BE2C (cell line): ENCODE measurements around the gene CDCP1.
"Not testable (repeated sequence)": the region's sequence is repeated elsewhere in the genome, so short reads cannot be mapped to it uniquely, and the experiment has no call there.

Source experiments
- DNase-seq: peaks from one replicate; pipeline ENCODE4 v3.0.0-alpha.2; 2020
- H3K27me3 ChIP-seq: fragments of 250-450 bp; sonication (Bioruptor Pico); 2 replicates; pipeline ENCODE4 v1.5.1; 2020; ENCODE audit warnings: mild to moderate bottlenecking
- H3K36me3 ChIP-seq: fragments of 250-450 bp; sonication (Bioruptor Pico); 2 replicates; pipeline ENCODE4 v1.5.1; 2020; ENCODE audit warnings: mild to moderate bottlenecking
- H3K4me1 ChIP-seq: fragments of 250-450 bp; sonication (Bioruptor Pico); 2 replicates; pipeline ENCODE4 v1.5.1; 2020
- H3K4me3 ChIP-seq: 2 replicates; pipeline ENCODE4 v1.5.1; 2011; ENCODE audit warnings: low read depth, low read length
- H3K9me3 ChIP-seq: fragments of 250-450 bp; sonication (Bioruptor Pico); 2 replicates; pipeline ENCODE4 v1.5.1; 2020
- TF ChIP-seq, protein P1 (sequence below): IDR thresholded peaks from 2 replicates; pipeline ENCODE4 v1.5.1; 2012; ENCODE audit warnings: mild to moderate bottlenecking, low read depth, low read length

The CDCP1 gene

DNA sequence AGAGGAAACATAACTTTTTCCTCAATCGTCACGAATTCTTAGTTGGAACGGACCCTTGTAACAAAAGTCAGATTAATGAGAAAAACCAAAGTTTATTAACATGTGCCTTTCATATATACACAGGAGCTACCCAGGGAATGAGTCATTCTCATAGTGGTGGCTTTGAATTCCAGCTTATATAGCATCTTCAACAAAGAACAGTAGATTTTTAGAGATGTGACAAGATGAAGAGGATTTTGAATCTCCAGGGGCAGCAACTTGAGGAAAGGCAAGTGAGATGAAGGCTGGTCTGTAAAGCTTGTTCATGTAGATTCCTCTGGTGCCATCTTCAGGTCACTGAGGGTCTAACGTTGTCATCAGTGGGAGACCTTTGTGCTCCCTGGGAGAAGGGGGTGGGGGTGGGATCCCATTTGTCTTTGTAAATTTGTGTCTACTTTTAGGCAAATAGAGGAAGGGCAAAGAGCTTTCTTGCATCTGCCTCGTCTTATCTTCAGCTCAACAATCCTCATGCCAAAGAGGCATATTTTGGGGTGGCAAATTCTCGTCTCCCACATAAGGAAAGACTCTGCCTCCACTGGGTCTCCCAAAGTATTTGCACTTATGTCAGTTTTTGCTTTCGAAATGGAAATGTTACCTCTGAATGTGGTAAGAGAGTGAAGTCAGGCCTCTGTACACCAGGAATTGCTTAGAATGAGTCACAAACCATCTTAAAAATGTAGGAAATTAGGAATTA, 90.6 kb downstream of the CDCP1 start:
- Histone ChIP-seq H3K4me1 (no peaks in the 10 kb centered on the region), H3K27me3 (no peaks in the 10 kb centered on the region), H3K36me3 (no peaks in the 10 kb centered on the region), H3K4me3 (no peak overlapping the region), H3K9me3 (no peaks in the 10 kb centered on the region)
- peak; percentile 9 for DNase-seq
- TF ChIP-seq, protein P1, sequence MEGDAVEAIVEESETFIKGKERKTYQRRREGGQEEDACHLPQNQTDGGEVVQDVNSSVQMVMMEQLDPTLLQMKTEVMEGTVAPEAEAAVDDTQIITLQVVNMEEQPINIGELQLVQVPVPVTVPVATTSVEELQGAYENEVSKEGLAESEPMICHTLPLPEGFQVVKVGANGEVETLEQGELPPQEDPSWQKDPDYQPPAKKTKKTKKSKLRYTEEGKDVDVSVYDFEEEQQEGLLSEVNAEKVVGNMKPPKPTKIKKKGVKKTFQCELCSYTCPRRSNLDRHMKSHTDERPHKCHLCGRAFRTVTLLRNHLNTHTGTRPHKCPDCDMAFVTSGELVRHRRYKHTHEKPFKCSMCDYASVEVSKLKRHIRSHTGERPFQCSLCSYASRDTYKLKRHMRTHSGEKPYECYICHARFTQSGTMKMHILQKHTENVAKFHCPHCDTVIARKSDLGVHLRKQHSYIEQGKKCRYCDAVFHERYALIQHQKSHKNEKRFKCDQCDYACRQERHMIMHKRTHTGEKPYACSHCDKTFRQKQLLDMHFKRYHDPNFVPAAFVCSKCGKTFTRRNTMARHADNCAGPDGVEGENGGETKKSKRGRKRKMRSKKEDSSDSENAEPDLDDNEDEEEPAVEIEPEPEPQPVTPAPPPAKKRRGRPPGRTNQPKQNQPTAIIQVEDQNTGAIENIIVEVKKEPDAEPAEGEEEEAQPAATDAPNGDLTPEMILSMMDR = peak; percentile 31

DNA sequence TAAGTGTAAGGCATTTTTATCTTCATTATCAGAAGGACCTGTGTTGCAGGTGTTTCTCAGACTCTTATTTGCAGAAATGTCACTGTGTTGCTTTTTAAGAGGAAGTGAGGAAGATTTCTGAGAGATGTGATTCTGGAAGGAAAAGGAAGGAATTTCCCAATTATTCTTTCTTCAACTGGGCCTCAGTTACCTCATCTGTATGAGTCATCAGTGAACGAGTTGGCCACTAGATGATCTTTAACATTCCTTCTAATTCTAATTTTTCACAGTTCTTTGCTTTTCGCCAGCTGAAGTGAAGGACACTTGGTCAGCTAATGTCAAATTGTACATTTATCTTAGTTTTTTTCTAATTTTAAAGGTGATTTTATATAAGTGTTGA, 91.2 kb downstream of the CDCP1 start:
- Histone ChIP-seq H3K4me1 (no peaks in the 10 kb centered on the region), H3K9me3 (no peaks in the 10 kb centered on the region), H3K27me3 (no peaks in the 10 kb centered on the region), H3K4me3 (no peak overlapping the region), H3K36me3 (no peaks in the 10 kb centered on the region)
- TF ChIP-seq, protein P1 = no peak
- DNase-seq = no peak

DNA sequence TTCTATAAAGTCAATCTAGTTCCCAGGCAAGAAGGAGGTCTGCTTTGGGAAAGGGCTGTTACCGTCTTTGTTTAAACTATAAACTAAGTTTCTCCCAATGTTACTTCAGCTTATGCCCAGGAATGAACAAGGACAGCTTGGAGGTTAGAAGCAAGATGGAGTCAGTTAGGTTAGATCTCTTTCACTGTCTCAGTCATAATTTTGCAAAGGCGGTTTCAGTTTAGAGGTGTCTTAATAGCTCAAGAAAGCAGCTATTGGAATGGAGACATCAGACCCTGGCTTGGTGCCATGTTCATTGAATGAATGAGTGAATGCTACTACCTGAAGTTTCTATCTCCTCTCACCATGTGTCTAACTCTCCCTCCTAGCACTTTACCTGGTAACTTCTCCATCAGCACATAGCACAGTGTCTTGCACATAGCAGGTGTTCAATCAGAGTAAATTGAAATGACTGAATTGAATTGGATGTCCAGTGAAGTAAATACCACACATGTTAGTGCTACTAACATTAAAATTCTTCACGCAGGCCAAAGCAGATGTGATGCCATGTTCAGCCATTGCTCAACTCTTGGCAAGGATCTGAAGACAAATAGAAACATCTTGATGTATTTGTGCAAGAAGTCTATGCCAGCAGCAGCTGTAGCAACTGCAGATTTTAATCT, 91.9 kb downstream of the CDCP1 start:
- DNase-seq = no peak
- H3K4me1 ChIP-seq = no peaks in the 10 kb centered on the region
- H3K36me3 ChIP-seq = no peaks in the 10 kb centered on the region
- TF ChIP-seq, protein P1 = no peak
- H3K4me3 ChIP-seq = no peak overlapping the region
- H3K9me3 ChIP-seq = no peaks in the 10 kb centered on the region
- no peaks in the 10 kb centered on the region for H3K27me3 ChIP-seq

DNA sequence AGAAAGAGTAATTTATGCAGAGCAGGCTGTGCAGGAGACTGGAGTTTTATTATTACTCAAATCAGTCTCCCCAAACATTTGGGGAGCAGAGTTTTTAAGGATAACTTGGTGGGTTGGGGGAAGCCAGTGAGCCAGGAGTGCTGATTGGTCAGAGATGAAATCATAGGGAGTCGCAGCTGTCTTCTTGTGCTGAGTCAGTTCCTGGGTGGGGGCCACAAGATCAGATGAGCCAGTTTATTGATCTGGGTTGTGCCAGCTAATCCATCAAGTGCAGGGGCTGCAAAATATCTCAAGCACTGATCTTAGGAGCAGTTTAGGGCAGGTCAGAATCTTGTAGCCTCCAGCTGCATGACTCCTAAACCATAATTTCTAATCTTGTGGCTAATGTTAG, 92.4 kb downstream of the CDCP1 start:
- H3K4me3 ChIP-seq, H3K4me1 ChIP-seq, H3K36me3 ChIP-seq, H3K27me3 ChIP-seq, H3K9me3 ChIP-seq, DNase-seq: not testable (repeated sequence)

DNA sequence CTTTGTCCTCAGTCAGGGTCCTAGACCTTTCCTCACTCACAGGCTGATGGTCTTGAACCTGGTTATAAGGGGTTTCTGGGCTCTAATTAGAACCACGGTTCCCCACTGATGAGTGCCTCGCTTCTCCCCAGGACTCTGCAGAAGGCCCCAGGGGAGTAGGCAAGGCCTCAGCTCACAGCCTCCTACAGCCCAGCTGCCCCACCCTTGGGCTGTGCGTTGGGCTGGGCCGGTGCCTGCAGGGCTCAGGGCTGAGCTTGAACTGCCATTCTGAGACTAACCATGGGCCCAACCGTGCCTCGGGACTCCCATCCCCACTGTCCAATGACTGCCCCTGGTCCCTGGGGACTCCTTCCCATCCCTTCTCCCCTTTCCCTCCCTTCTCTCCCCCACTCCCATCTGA, 94.5 kb downstream of the CDCP1 start:
- Histone ChIP-seq H3K9me3 (no peaks in the 10 kb centered on the region), H3K27me3 (no peaks in the 10 kb centered on the region), H3K4me1 (no peaks in the 10 kb centered on the region), H3K36me3 (no peaks in the 10 kb centered on the region), H3K4me3 (no peak overlapping the region)
- TF ChIP-seq, protein P1 = no peak
- no peak for DNase-seq

DNA sequence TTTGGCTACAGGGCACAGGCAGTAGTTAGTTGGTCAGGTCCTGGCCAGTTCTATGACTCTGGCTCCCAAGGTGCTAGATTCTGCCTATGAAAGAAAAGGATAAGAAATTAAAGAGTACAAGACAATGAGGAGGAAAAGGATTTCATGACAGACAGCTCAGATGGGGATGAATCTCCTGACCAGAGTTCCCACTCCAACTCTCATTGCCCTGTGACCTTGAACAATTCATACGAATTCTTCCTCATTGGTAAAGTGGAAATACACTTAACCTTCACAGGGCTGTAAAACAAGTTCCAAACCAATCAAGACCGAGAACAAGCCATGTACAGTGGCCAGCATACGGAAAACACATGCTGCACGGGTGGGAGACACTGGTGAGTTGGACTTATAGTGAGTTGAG, 96.4 kb downstream of the CDCP1 start:
- Histone ChIP-seq H3K4me3 (no peak overlapping the region), H3K36me3 (no peaks in the 10 kb centered on the region), H3K9me3 (no peaks in the 10 kb centered on the region), H3K4me1 (no peaks in the 10 kb centered on the region), H3K27me3 (no peaks in the 10 kb centered on the region)
- TF ChIP-seq, protein P1 = no peak
- DNase-seq = no peak
